ENCODE measurements around the gene GAS2.

GAS2 gene

DNA sequence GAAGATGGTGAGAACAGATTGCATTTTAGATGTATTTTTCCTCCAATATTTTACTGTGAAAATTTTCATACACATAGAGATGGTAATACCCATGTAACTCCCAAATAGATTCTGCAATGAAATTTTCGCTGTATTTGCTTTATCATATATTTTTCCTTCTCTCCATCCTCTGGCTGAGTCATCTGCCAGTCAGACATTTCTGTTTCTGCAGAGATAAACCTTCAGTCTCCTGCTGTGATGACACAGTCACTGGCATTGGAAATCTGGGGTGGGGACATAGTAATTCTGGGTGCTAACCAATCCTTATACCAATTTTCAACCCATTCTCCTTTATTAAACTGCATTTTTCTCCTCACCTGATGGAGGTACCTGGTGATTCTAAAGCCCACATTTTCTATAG, 129.5 kb downstream of the GAS2 start:
- Histone ChIP-seq H3K4me1 (ENCODE audit: insufficient read depth, low read length) (0 out of 2 replicates have a peak, but pooled peaks cover 5% of the 10 kb centered on the region), H3K27me3 (ENCODE audit: insufficient read depth, low read length) (no peaks in the 10 kb centered on the region), H3K27ac (ENCODE audit: low read depth, low read length) (no peak overlapping the region), H3K9me3 (ENCODE audit: insufficient read depth, low read depth, low read length) (no peaks in the 10 kb centered on the region), H3K36me3 (ENCODE audit: insufficient read depth, low read length) (no peaks in the 10 kb centered on the region), H3K9ac (ENCODE audit: low read depth, low read length) (no peak overlapping the region), H3K4me3 (ENCODE audit: low read length) (no peak overlapping the region)
- 96% methylated on average over 1 of the region's 1 CpG for WGBS

DNA sequence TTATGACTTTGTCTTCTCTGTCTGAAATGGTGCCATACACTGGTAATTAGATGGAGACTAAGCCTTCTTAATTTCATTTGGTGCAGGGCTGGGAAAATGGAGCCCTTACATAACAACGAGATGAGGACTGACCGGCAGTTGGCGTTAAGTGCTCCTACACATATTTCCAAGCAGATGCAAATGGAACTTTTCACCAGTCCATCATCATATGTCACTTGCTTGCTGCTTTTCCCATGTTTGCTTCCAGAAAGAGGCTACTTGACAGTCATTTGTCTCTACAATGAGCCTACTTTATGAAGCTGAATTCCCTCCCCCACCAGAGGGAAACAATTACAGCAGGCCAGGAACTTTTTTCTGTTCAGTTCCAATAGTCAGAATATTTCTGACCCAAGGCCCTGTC, 130.6 kb downstream of the GAS2 start:
- Histone ChIP-seq H3K36me3 (ENCODE audit: insufficient read depth, low read length) (no peaks in the 10 kb centered on the region), H3K9ac (ENCODE audit: low read depth, low read length) (no peak overlapping the region), H3K27ac (ENCODE audit: low read depth, low read length) (no peak overlapping the region), H3K9me3 (ENCODE audit: insufficient read depth, low read depth, low read length) (no peaks in the 10 kb centered on the region), H3K27me3 (ENCODE audit: insufficient read depth, low read length) (no peaks in the 10 kb centered on the region), H3K4me1 (ENCODE audit: insufficient read depth, low read length) (0 out of 2 replicates have a peak, but pooled peaks cover 5% of the 10 kb centered on the region), H3K4me3 (ENCODE audit: low read length) (no peak overlapping the region)
- 96% methylated on average over 3 of the region's 3 CpGs for WGBS

DNA sequence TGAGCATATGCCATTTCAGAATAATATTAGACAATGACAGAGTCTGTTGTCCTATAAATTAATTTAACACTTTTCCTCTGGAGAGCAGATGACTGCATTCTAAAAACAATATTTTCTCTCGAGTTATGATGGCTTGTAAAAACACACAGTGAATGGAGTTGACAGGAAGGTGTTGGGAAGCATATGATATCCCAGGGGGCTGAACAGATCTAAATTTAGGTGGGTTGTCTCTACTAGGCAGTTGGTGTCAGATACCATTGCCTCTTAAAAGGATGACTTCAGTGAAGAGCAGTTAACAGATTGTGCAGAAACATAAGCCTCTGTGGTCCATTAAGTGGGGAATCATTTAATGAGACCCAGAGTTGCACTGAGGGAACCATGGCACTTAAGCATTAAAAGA, 132.5 kb downstream of the GAS2 start:
- H3K36me3 ChIP-seq (ENCODE audit: insufficient read depth, low read length) = no peaks in the 10 kb centered on the region
- no peaks in the 10 kb centered on the region for H3K4me1 ChIP-seq (ENCODE audit: insufficient read depth, low read length)
- no peak overlapping the region for H3K9ac ChIP-seq (ENCODE audit: low read depth, low read length)
- no peak overlapping the region for H3K27ac ChIP-seq (ENCODE audit: low read depth, low read length)
- 90% methylated on average over 1 of the region's 1 CpG for WGBS
- H3K27me3 ChIP-seq (ENCODE audit: insufficient read depth, low read length) = no peaks in the 10 kb centered on the region
- H3K4me3 ChIP-seq (ENCODE audit: low read length) = no peak overlapping the region
- no peaks in the 10 kb centered on the region for H3K9me3 ChIP-seq (ENCODE audit: insufficient read depth, low read depth, low read length)

DNA sequence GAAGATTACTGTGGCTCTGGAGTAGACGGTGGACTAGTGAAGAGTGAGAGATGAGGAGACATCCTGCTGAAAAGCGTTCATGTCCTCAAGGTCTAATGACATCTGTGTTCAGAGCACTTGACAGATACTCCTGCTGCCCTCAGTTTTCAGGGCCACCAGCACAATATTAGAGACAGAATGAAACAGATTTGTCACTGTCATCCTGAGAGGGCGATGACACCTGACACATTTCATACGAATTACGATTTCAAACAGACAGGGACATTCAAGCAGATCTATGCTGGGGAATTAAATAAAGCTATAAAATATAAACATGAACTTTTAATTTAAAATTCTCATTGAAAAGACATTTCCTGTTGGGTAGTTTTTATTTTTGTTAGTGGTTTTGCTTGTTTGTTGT, 134.1 kb downstream of the GAS2 start:
- H3K4me1 ChIP-seq (ENCODE audit: insufficient read depth, low read length) = no peaks in the 10 kb centered on the region; the same call in 1 of the 2 replicates
- H3K27ac ChIP-seq (ENCODE audit: low read depth, low read length) = no peak overlapping the region
- H3K4me3 ChIP-seq (ENCODE audit: low read length) = no peak overlapping the region
- no peaks in the 10 kb centered on the region for H3K27me3 ChIP-seq (ENCODE audit: insufficient read depth, low read length)
- H3K36me3 ChIP-seq (ENCODE audit: insufficient read depth, low read length) = no peaks in the 10 kb centered on the region
- H3K9me3 ChIP-seq (ENCODE audit: insufficient read depth, low read depth, low read length) = no peaks in the 10 kb centered on the region
- 95% methylated on average over 5 of the region's 5 CpGs for whole genome bisulfite sequencing
- no peak overlapping the region for H3K9ac ChIP-seq (ENCODE audit: low read depth, low read length)

DNA sequence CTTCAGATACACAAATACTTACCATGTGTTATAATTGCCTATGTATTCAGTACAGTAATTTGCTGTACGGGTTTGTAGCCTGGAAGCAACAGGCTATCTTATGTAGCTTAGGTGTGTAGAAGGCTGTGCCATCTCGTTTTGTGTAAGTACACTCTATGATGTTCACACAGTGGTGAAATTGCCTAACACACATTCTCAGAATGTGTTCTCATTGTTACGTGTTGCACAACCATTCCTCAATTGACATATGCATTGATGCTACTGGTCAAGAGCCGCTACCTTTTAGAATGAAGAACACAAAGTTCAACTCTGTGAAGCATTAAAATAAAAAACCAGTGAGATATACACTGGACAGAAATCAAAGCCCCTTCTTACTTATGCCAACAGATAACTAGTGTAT, 136.4 kb downstream of the GAS2 start:
- no peak overlapping the region for H3K9ac ChIP-seq (ENCODE audit: low read depth, low read length)
- H3K27ac ChIP-seq (ENCODE audit: low read depth, low read length) = no peak overlapping the region
- whole genome bisulfite sequencing = 94% methylated on average over 4 of the region's 4 CpGs
- H3K9me3 ChIP-seq (ENCODE audit: insufficient read depth, low read depth, low read length) = no peaks in the 10 kb centered on the region
- H3K4me3 ChIP-seq (ENCODE audit: low read length) = no peak overlapping the region
- H3K4me1 ChIP-seq (ENCODE audit: insufficient read depth, low read length) = no peaks in the 10 kb centered on the region; the same call in 1 of the 2 replicates
- no peaks in the 10 kb centered on the region for H3K27me3 ChIP-seq (ENCODE audit: insufficient read depth, low read length)
- H3K36me3 ChIP-seq (ENCODE audit: insufficient read depth, low read length) = no peaks in the 10 kb centered on the region

DNA sequence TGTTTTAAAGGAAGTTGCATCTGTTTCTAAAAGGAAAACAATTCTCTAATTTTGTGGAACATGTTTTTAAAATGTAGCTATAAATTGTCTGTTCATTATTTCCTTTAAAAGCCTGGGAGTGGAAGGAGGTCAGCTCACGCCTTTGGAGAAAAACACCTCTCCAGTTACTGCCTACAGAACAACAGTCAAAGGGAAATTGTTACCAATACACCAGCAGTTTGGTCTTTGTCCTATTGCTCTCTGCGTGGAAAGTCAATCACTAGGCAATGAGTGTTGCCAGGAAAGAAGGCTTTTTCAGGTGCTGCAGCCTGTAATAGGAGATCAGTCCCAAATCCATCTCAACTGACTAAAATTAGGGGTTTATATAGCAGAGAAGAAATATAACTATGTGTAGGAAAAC, 141.0 kb downstream of the GAS2 start:
- Histone ChIP-seq H3K4me3 (ENCODE audit: low read length) (no peak overlapping the region), H3K36me3 (ENCODE audit: insufficient read depth, low read length) (no peaks in the 10 kb centered on the region), H3K27me3 (ENCODE audit: insufficient read depth, low read length) (no peaks in the 10 kb centered on the region), H3K27ac (ENCODE audit: low read depth, low read length) (no peak overlapping the region), H3K4me1 (ENCODE audit: insufficient read depth, low read length) (peaks cover 3% of the 10 kb centered on the region; the same call in 1 of the 2 replicates), H3K9ac (ENCODE audit: low read depth, low read length) (no peak overlapping the region), H3K9me3 (ENCODE audit: insufficient read depth, low read depth, low read length) (peaks cover 5% of the 10 kb centered on the region)
- 94% methylated on average over 2 of the region's 2 CpGs for WGBS

DNA sequence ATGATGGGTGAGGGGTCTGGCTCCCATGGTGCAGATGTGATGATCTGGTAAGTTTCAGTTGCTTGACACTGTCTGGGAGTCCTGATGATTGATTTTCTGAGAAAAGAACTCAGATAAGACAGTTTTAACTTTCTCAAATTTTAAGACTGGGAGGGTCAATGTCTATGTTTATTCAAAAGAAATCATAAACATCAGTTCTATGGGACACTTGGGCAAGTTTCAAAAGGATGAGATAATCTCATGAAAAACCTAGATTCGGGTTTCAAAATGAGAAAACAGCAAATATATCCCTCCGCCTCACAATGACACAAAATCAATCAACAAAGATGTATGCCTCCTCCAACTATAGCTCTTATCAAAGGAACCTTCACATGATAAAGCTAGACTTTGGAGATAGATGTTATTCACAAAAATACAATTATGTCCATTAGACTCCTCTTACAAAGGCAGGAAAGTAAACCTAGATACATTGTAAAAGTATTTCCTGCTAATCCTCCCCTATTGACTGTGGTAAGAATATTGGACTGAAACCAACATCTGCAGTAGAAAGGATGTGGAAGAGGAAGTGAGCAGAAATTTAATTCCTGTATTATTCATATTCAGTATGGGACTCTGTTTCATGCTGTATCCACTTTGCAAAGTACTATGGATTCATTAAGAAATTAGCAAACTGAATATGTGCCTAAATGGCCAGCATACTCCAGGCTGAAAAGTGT, 141.6 kb downstream of the GAS2 start:
- 98% methylated on average over 2 of the region's 2 CpGs for WGBS
- H3K4me3 ChIP-seq (ENCODE audit: low read length) = no peak overlapping the region
- H3K36me3 ChIP-seq (ENCODE audit: insufficient read depth, low read length) = no peaks in the 10 kb centered on the region
- H3K9ac ChIP-seq (ENCODE audit: low read depth, low read length) = no peak overlapping the region
- no peak overlapping the region for H3K27ac ChIP-seq (ENCODE audit: low read depth, low read length)
- peaks cover 3% of the 10 kb centered on the region; the same call in 1 of the 2 replicates for H3K4me1 ChIP-seq (ENCODE audit: insufficient read depth, low read length)
- H3K27me3 ChIP-seq (ENCODE audit: insufficient read depth, low read length) = no peaks in the 10 kb centered on the region
- peaks cover 5% of the 10 kb centered on the region for H3K9me3 ChIP-seq (ENCODE audit: insufficient read depth, low read depth, low read length)

DNA sequence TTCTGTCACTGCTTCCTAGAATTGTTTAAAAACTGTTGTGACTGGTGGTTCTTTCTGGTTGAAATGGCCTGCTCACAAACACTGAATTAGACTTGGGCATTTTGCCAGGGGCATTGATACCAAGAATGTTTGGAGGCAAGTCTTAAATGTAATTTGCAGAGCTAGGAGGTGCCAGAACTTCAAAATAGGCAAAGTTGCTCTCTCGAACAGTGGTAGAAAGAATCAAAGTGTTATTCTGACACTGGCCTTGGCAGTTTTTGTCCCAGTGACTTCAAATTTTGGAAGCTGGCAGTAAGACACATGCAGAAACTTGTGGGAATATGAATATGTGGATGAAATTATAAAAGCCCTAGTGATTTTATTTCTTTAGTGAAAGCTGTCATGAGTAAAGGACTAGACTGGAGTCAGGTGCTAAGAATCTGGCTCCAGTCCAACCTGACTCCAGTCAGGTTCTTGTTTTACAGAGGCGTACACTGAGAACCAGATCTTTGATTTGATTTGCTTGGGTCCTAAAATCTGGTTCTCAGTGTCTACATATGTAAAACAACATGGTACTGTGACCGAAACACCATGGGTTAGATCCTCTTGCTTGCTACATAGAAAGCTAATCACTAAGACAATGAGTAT, 142.3 kb downstream of the GAS2 start:
- 93% methylated on average over 3 of the region's 3 CpGs for WGBS
- Histone ChIP-seq H3K9me3 (ENCODE audit: insufficient read depth, low read depth, low read length) (peaks cover 5% of the 10 kb centered on the region), H3K4me1 (ENCODE audit: insufficient read depth, low read length) (peaks cover 3% of the 10 kb centered on the region; the same call in 1 of the 2 replicates), H3K27ac (ENCODE audit: low read depth, low read length) (no peak overlapping the region), H3K36me3 (ENCODE audit: insufficient read depth, low read length) (no peaks in the 10 kb centered on the region), H3K27me3 (ENCODE audit: insufficient read depth, low read length) (no peaks in the 10 kb centered on the region), H3K9ac (ENCODE audit: low read depth, low read length) (no peak overlapping the region), H3K4me3 (ENCODE audit: low read length) (no peak overlapping the region)

DNA sequence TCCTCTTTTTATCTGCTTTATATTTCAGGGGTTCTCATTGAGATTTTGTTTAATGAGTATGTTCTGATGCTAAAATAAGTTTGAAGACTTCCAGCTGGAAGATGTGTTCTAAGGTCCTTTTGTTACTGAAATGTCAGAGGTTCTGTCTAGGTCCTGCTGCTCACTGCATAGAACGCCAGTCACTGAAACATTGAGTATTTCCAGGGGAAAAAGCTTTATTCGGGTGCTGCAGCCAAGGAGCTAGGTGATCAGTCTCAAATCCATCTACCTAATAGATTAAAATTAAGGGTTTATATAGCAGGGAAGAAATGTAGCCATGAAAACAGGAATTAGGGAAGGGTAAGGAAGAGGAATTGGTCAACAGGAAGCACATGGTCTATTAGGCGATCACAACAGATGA, 143.5 kb downstream of the GAS2 start:
- no peak overlapping the region for H3K9ac ChIP-seq (ENCODE audit: low read depth, low read length)
- H3K27ac ChIP-seq (ENCODE audit: low read depth, low read length) = no peak overlapping the region
- peaks cover 5% of the 10 kb centered on the region for H3K9me3 ChIP-seq (ENCODE audit: insufficient read depth, low read depth, low read length)
- no peak overlapping the region for H3K4me3 ChIP-seq (ENCODE audit: low read length)
- no peaks in the 10 kb centered on the region for H3K27me3 ChIP-seq (ENCODE audit: insufficient read depth, low read length)
- H3K4me1 ChIP-seq (ENCODE audit: insufficient read depth, low read length) = 0 out of 2 replicates have a peak, but pooled peaks cover 3% of the 10 kb centered on the region
- over 99% methylated on average over 3 of the region's 3 CpGs for WGBS
- H3K36me3 ChIP-seq (ENCODE audit: insufficient read depth, low read length) = no peaks in the 10 kb centered on the region

DNA sequence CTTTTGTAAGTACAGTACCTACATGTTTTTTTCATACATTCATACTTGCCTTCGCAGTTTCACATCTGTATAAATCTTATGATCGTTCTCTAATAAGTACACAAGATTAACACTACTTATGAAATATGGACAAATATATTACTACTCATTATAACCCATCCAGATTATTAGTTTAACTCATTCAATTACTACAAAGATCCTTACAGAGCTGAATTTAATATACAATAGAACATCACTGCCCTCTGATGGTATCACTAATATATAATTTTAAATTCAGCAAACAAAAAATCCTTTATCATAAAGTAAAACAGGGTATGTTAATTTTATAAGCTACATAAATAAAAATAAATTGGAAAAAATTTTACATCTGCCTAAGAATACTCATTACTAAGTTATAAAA, 155.8 kb downstream of the GAS2 start:
- Histone ChIP-seq H3K36me3 (ENCODE audit: insufficient read depth, low read length) (peaks cover 2% of the 10 kb centered on the region; the same call in 1 of the 2 replicates), H3K27me3 (ENCODE audit: insufficient read depth, low read length) (no peaks in the 10 kb centered on the region)
- WGBS = 100% methylated on average over 2 of the region's 2 CpGs

DNA sequence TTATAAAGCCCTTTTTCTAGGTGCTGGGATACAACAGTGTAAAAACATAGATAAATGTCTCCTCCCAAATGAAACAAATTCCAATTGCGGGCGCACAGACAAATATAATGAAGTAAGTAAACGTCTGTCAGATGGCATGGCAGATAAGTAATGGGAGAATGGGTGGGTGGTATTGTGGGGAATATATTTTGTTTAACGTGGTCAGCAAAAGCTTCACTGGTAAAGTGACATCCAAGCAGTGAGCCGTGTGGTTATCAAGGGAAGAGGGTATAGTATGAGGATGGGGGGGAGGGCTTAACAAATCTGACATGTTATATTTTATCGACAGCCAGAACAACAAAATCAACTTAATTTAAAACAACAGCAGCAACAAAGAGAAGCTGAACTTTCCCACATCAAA, 162.0 kb downstream of the GAS2 start:
- 76% methylated on average over 5 of the region's 6 CpGs for WGBS
- Histone ChIP-seq H3K27me3 (ENCODE audit: insufficient read depth, low read length) (peaks cover 18% of the 10 kb centered on the region), H3K4me1 (ENCODE audit: insufficient read depth, low read length) (peaks cover 19% of the 10 kb centered on the region), H3K27ac (ENCODE audit: low read depth, low read length) (no peak overlapping the region), H3K4me3 (ENCODE audit: low read length) (peak overlapping the region; percentile 95; the same call in 1 of the 2 replicates), H3K9me3 (ENCODE audit: insufficient read depth, low read depth, low read length) (no peaks in the 10 kb centered on the region), H3K9ac (ENCODE audit: low read depth, low read length) (no peak overlapping the region), H3K36me3 (ENCODE audit: insufficient read depth, low read length) (peaks cover 2% of the 10 kb centered on the region; the same call in 1 of the 2 replicates)

More for the DNA sequence above, 155.8 kb downstream of the GAS2 start:
- Histone ChIP-seq H3K4me1 (ENCODE audit: insufficient read depth, low read length) (no peaks in the 10 kb centered on the region), H3K9ac (ENCODE audit: low read depth, low read length) (no peak overlapping the region), H3K4me3 (ENCODE audit: low read length) (no peak overlapping the region), H3K27ac (ENCODE audit: low read depth, low read length) (no peak overlapping the region), H3K9me3 (ENCODE audit: insufficient read depth, low read depth, low read length) (no peaks in the 10 kb centered on the region)

Measured in HUES64 (cell line).